GM12878 (cell line): Measurements from ENCODE around the gene LCN9. TPM values are rescaled to one million over a fixed set of nuclear protein-coding genes. Genes with fewer than 3 reads are reported as not detected.

Experiments used
- BCLAF1 ChIP-seq: fragments of 450-650 bp; IDR thresholded peaks from 2 replicates; pipeline ENCODE4 v1.6.1; 2017; ENCODE audit warnings: antibody characterized with exemption, mild to moderate bottlenecking, moderate library complexity
- BHLHE40 ChIP-seq, 2 experiments: fragments of 450-650 bp in 1 of 2; IDR thresholded peaks; 2 replicates each; pipeline ENCODE4 v1.6.1; 2011 to 2017; ENCODE audit warnings: low read depth in 2 of 2, borderline replicate concordance in 1 of 2, improper control_type of control experiment in 1 of 2, low read length in 1 of 2, mild to moderate bottlenecking in 1 of 2
- FOS ChIP-seq: IDR thresholded peaks from 3 replicates; pipeline ENCODE4 v1.6.1; 2011; ENCODE audit warnings: borderline replicate concordance; ENCODE audit not compliant: insufficient read length; ENCODE audit errors: extremely low read depth
- LARP7 ChIP-seq: fragments of 450-650 bp; IDR thresholded peaks from 2 replicates; pipeline ENCODE4 v1.6.1; 2017; ENCODE audit warnings: mild to moderate bottlenecking
- PAX5 ChIP-seq: IDR thresholded peaks from 2 replicates; pipeline ENCODE4 v1.6.1; 2011; ENCODE audit warnings: low read depth, low read length, borderline replicate concordance
- PRDM15 ChIP-seq: fragments of 450-650 bp; formaldehyde crosslinking; IDR thresholded peaks from 2 replicates; pipeline ENCODE4 v1.4.0; 2020; ENCODE audit warnings: mild to moderate bottlenecking, moderate library complexity
- RCOR1 ChIP-seq: conservative IDR thresholded peaks from 2 replicates; pipeline ENCODE4 v1.6.1; 2012; ENCODE audit warnings: low read depth, low read length, improper control_type of control experiment
- ZNF622 ChIP-seq: fragments of 450-650 bp; IDR thresholded peaks from 2 replicates; pipeline ENCODE4 v1.6.1; 2017; ENCODE audit warnings: mild to moderate bottlenecking, inconsistent platforms
- polyA plus RNA-seq, 11 experiments: library from polyadenylated mRNA; depleted of rRNA in 4 of 11; unstranded in 6 of 11; stranded (reverse) in 5 of 11; fragments of >200 nt; fragmentation: Nextera tagmentation in 4 of 11; fragmentation: Illumina TruSeq in 1 of 11; extraction: Ambion mirVana in 4 of 11; extraction: Trizol in 1 of 11; gene quantifications; 1 replicate in 1 of 11; 2 replicates in 10 of 11; pipeline versions ENCODE4 v1.2.1 to v1.2.3, GENCODE V29; 2011 to 2016; ENCODE audit warnings: inconsistent platforms in 2 of 11, missing spikeins in 2 of 11, low read depth in 1 of 11
- total RNA-seq, 4 experiments: library from RNA; depleted of rRNA in 3 of 4; stranded (reverse); fragments of >200 nt in 3 of 4; fragmentation: Illumina TruSeq in 1 of 4; extraction: Trizol in 1 of 4; gene quantifications; 2 replicates each; pipeline versions ENCODE4 v1.2.1 to v1.2.3, GENCODE V29; 2013 to 2021
- TF ChIP-seq, protein P1 (sequence below): IDR thresholded peaks from 2 replicates; pipeline ENCODE4 v1.6.1; 2011; ENCODE audit warnings: borderline replicate concordance, low read depth, mild to moderate bottlenecking, moderate library complexity, mixed read lengths, low read length; ENCODE audit not compliant: insufficient read depth; ENCODE audit errors: extremely low read length

LCN9 gene
- total and polyA plus RNA-seq, 10 of the 15 experiments (the other 5 are each of a cell fraction or from before 2014, with no cell fraction given), result not detected

- TF ChIP-seq PRDM15 (CRISPR knock-in tag) (no peak), LARP7 (no peak), PAX5 (no peak), BHLHE40 (IDR thresholded peaks at IDR 0.05; ENCODE audit: borderline replicate concordance in 1 of 2, low read depth in 2 of 2, low read length in 1 of 2) (no peak), RCOR1 (no peak), ZNF622 (no peak), BCLAF1 (no peak), FOS (no peak)
- TF ChIP-seq, protein P1, sequence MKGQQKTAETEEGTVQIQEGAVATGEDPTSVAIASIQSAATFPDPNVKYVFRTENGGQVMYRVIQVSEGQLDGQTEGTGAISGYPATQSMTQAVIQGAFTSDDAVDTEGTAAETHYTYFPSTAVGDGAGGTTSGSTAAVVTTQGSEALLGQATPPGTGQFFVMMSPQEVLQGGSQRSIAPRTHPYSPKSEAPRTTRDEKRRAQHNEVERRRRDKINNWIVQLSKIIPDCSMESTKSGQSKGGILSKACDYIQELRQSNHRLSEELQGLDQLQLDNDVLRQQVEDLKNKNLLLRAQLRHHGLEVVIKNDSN, result no peak
These were observed 32.5 kb downstream of the LCN9 start (continued) for GRCh38 chr9:135695642-135696041.
